ENCODE measurements around the gene RALGPS1. TPM values are rescaled to one million over a fixed set of nuclear protein-coding genes. Genes with fewer than 3 reads are reported as not detected.

The RALGPS1 gene
- total RNA-seq, 2 donors from 2014 or later = 15.3 to 79.4 TPM

DNA sequence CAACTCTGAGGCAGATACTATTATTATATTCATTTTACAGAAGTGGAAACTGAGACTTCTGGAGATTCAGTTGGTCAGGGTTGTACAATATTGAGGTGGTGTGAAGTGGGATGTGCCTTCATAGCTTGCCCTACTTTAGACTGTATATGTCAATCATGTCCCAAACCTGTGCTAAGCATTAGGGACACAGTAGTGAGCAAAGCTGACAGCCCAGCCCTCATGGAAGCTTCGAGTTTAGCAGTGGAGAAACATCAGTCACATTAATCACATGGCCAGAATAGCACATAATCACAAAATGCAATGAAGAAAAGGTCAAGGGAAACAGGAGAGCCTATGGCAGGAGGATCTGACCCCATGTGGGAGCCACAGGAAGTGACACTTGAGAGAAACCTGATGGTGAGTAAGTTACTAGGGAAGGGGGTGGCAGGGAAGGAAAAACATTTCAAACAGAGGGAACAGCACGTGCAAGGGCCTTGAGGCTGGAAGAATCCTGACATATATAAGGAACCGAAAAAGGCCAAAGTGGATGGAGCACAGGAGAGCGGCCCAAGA is 20.5 kb upstream of the RALGPS1 start:
- no peak for ATAC-seq
- DNase-seq = no peak
- TF ChIP-seq, protein P1, sequence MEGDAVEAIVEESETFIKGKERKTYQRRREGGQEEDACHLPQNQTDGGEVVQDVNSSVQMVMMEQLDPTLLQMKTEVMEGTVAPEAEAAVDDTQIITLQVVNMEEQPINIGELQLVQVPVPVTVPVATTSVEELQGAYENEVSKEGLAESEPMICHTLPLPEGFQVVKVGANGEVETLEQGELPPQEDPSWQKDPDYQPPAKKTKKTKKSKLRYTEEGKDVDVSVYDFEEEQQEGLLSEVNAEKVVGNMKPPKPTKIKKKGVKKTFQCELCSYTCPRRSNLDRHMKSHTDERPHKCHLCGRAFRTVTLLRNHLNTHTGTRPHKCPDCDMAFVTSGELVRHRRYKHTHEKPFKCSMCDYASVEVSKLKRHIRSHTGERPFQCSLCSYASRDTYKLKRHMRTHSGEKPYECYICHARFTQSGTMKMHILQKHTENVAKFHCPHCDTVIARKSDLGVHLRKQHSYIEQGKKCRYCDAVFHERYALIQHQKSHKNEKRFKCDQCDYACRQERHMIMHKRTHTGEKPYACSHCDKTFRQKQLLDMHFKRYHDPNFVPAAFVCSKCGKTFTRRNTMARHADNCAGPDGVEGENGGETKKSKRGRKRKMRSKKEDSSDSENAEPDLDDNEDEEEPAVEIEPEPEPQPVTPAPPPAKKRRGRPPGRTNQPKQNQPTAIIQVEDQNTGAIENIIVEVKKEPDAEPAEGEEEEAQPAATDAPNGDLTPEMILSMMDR (IDR thresholded peaks at IDR 0.05) = no peak
- TF ChIP-seq POLR2A (IDR thresholded peaks at IDR 0.05) = no peak
- Histone ChIP-seq H3K4me1 (no peaks in the 10 kb centered on the region), H3K27ac (no peak overlapping the region), H3K4me3 (no peak overlapping the region), H3K27me3 (no peaks in the 10 kb centered on the region), H3K36me3 (replicated peaks in 1 of 2; ENCODE audit: insufficient read depth in 1 of 2, low read depth in 2 of 2) (no peaks in the 10 kb centered on the region), H3K9me3 (no peaks in the 10 kb centered on the region)
- WGBS, 2 donors = 78 to 85% methylated on average over 4 of the region's 4 CpGs
- intact Hi-C loops (cut with DNase I) = no loop called here

DNA sequence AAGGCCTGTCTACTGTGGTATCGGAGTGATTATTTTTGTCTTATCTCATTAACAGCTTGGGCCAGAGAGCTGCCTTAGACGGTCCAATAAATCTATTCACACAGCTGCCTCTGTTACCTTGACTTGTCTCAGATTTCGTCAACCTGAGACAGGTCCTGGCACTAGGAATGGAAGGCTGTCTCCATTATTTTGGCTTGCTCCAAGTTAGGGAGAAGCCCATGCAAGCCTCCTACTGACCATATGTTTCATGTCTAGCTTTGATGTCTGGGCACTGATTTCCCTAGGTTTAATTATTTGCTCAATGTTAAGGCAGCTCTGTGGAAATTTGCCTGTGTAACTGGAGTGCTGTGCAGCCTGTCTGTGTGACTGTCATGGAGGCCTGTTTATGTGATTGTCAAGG is 12.4 kb upstream of the RALGPS1 start:
- no peak for TF ChIP-seq POLR2A (IDR thresholded peaks at IDR 0.05)
- TF ChIP-seq, protein P1 (IDR thresholded peaks at IDR 0.05) = no peak
- intact Hi-C loops (cut with DNase I) = no loop called here
- H3K4me3 ChIP-seq = no peak overlapping the region
- WGBS, 2 donors = 11 to 30% methylated on average over 3 of the region's 3 CpGs
- H3K4me1 ChIP-seq = peaks cover 19% of the 10 kb centered on the region
- ATAC-seq (peak; percentile 65), DNase-seq (peak in 3 of 4 donors; percentile 20 to 45 (median 32))
- peak overlapping the region in 3 of 4 donors; percentile 2 to 21 (median 5) for H3K27ac ChIP-seq
- no peaks in the 10 kb centered on the region for H3K27me3 ChIP-seq
- no peaks in the 10 kb centered on the region for H3K9me3 ChIP-seq
- H3K36me3 ChIP-seq (replicated peaks in 1 of 2; ENCODE audit: insufficient read depth in 1 of 2, low read depth in 2 of 2) = no peaks in the 10 kb centered on the region

DNA sequence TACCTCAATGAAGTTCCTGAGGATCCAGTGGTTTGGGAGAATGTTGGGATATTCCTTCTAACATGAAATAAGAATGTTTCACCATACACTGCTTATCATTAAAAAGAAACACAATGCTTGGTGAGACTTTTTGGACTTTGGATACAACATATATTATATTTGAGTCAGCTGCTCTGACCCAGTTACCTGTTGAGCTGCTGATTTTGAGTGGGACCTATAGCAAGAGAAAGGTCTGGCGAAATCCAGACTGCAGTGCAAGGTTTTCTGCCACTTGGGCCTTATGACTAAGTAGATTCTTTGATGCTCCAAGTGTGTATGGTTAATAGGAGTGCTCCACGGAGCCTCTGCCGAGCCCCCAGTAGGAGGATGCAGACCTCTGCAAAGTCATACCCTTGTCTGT is 10.0 kb upstream of the RALGPS1 start:
- DNase-seq (no peak), ATAC-seq (no peak)
- Histone ChIP-seq H3K4me1 (peaks cover 19% of the 10 kb centered on the region), H3K27ac (no peak overlapping the region), H3K9me3 (no peaks in the 10 kb centered on the region), H3K36me3 (replicated peaks in 1 of 2; ENCODE audit: insufficient read depth in 1 of 2, low read depth in 2 of 2) (no peaks in the 10 kb centered on the region), H3K4me3 (no peak overlapping the region), H3K27me3 (peaks cover 0 to 6% of the 10 kb centered on the region in 2 donors)
- intact Hi-C loops (cut with DNase I) = no loop called here
- WGBS, 2 donors = 80 to 98% methylated on average over 3 of the region's 3 CpGs
- no peak for TF ChIP-seq POLR2A (IDR thresholded peaks at IDR 0.05)
- TF ChIP-seq, protein P1 (IDR thresholded peaks at IDR 0.05) = no peak

DNA sequence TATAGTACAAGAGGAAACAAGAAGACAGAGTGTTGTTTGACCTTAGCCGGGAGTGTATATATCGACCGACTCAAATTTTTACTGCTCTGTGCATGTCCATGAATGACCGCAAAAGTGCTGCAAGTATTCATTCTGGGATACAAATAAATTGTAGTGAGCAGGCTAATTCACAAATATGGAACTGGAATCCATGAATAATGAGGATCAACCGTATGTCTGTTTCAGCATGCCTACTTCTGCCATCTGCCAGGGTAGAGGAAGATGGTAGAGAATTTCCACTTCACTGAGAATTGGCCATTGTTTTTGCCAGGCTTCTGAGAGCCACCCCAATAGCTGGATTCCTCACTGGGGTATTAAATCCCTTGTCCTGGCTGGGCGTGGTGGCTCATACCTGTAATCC is 8.5 kb upstream of the RALGPS1 start:
- H3K9me3 ChIP-seq = no peaks in the 10 kb centered on the region
- peaks cover 19% of the 10 kb centered on the region for H3K4me1 ChIP-seq
- H3K4me3 ChIP-seq = no peak overlapping the region
- ATAC-seq (no peak), DNase-seq (no peak)
- no peak overlapping the region for H3K27ac ChIP-seq
- intact Hi-C loops (cut with DNase I) = no loop called here
- TF ChIP-seq, protein P1 (IDR thresholded peaks at IDR 0.05) = no peak
- no peak for TF ChIP-seq POLR2A (IDR thresholded peaks at IDR 0.05)
- WGBS, 2 donors = 79 to 87% methylated on average over 6 of the region's 6 CpGs
- peaks cover 0 to 6% of the 10 kb centered on the region in 2 donors for H3K27me3 ChIP-seq
- H3K36me3 ChIP-seq (replicated peaks in 1 of 2; ENCODE audit: insufficient read depth in 1 of 2, low read depth in 2 of 2) = no peaks in the 10 kb centered on the region

DNA sequence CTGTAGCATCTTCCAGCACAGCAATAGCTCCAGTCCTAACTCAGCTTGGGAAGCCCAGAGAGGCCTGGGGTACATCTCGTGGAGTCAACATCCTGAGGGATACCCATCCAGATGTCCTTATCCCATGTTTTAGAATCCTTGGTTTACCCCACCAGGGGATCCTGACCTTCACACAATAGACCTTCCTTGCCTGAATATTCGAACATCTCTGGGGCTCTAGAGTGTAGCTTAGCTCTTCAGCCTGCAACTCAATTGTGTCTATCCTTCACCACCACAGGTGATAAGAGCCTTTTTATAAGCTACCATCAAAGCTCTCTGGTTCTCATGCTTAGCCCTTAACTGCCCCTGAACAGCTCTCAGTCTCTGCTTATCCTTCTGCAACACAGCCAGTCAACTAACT is 7.5 kb upstream of the RALGPS1 start:
- intact Hi-C loops (cut with DNase I) = no loop called here
- H3K9me3 ChIP-seq = no peaks in the 10 kb centered on the region
- no peak overlapping the region for H3K27ac ChIP-seq
- no peak for DNase-seq
- no peaks in the 10 kb centered on the region for H3K36me3 ChIP-seq (replicated peaks in 1 of 2; ENCODE audit: insufficient read depth in 1 of 2, low read depth in 2 of 2)
- TF ChIP-seq POLR2A (IDR thresholded peaks at IDR 0.05) = no peak
- TF ChIP-seq, protein P1 (IDR thresholded peaks at IDR 0.05) = no peak
- peaks cover 14% of the 10 kb centered on the region for H3K4me1 ChIP-seq
- peaks cover 0 to 6% of the 10 kb centered on the region in 2 donors for H3K27me3 ChIP-seq
- 55 to 61% methylated on average over 2 of the region's 2 CpGs for WGBS, 2 donors
- H3K4me3 ChIP-seq = no peak overlapping the region
- no peak for ATAC-seq
